ENCODE data around the gene SIPA1L3.

- no peak for TF ChIP-seq CTCF (IDR thresholded peaks at IDR 0.05; ENCODE audit: poor library complexity, severe bottlenecking)
- TF ChIP-seq TAF1 (IDR thresholded peaks at IDR 0.05; ENCODE audit: low read depth), result no peak
- TF ChIP-seq POLR2AphosphoS5 (IDR thresholded peaks at IDR 0.05), result no peak
- TF ChIP-seq EZH2 (IDR thresholded peaks at IDR 0.05; ENCODE audit: borderline replicate concordance, insufficient read depth, low read length, poor library complexity, severe bottlenecking), result no peak
- TF ChIP-seq, protein P1, sequence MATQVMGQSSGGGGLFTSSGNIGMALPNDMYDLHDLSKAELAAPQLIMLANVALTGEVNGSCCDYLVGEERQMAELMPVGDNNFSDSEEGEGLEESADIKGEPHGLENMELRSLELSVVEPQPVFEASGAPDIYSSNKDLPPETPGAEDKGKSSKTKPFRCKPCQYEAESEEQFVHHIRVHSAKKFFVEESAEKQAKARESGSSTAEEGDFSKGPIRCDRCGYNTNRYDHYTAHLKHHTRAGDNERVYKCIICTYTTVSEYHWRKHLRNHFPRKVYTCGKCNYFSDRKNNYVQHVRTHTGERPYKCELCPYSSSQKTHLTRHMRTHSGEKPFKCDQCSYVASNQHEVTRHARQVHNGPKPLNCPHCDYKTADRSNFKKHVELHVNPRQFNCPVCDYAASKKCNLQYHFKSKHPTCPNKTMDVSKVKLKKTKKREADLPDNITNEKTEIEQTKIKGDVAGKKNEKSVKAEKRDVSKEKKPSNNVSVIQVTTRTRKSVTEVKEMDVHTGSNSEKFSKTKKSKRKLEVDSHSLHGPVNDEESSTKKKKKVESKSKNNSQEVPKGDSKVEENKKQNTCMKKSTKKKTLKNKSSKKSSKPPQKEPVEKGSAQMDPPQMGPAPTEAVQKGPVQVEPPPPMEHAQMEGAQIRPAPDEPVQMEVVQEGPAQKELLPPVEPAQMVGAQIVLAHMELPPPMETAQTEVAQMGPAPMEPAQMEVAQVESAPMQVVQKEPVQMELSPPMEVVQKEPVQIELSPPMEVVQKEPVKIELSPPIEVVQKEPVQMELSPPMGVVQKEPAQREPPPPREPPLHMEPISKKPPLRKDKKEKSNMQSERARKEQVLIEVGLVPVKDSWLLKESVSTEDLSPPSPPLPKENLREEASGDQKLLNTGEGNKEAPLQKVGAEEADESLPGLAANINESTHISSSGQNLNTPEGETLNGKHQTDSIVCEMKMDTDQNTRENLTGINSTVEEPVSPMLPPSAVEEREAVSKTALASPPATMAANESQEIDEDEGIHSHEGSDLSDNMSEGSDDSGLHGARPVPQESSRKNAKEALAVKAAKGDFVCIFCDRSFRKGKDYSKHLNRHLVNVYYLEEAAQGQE (IDR thresholded peaks at IDR 0.05; ENCODE audit: borderline replicate concordance), result no peak
- no peak for TF ChIP-seq EP300 (conservative IDR thresholded peaks at IDR 0.05; ENCODE audit: poor library complexity, severe bottlenecking)
- TF ChIP-seq RAD21 (conservative IDR thresholded peaks at IDR 0.05), result no peak
These were observed 194.7 kb downstream of the SIPA1L3 start for GRCh38 chr19:38101723-38102122.

Data from neural cell (in vitro differentiated cells).